MCF 10A (cell line): ENCODE measurements around the gene CEP120. TPM values are rescaled to one million over a fixed set of nuclear protein-coding genes. Genes with fewer than 3 reads are reported as not detected.

Experiments
- BruUV-seq: library from RNA; stranded (reverse); fragments of 400-500 nt; replicated peaks from 2 replicates; lab custom pipeline; 2021; lab: Mats Ljungman, UMichigan
- CTCF ChIA-PET: fragments of 300-600 bp; sonication (Branson Sonifier 250); formaldehyde crosslinking; extraction: SDS; loops from one replicate; lab custom pipeline; 2021; ENCODE audit warnings: antibody characterized with exemption, inconsistent platforms; lab: Yijun Ruan, JAX
- POLR2A ChIA-PET: fragments of 300-600, 350-650 bp; sonication (Branson Sonifier 250); formaldehyde crosslinking; extraction: SDS; loops from one replicate; lab custom pipeline; 2020; ENCODE audit warnings: antibody characterized with exemption, inconsistent platforms; lab: Yijun Ruan, JAX
- DNase-seq: peaks from one replicate; pipeline ENCODE4 v3.0.0-alpha.2; 2018; ENCODE audit not compliant: unreplicated experiment
- H3K27ac Mint-ChIP-seq: one replicate; pipeline ENCODE4 v1.8.0; 2022; ENCODE audit warnings: mild to moderate bottlenecking, low read depth, mixed read lengths; ENCODE audit not compliant: unreplicated experiment
- H3K27me3 Mint-ChIP-seq: one replicate; pipeline ENCODE4 v1.8.0; 2022; ENCODE audit warnings: mixed read lengths; ENCODE audit not compliant: insufficient read depth, unreplicated experiment
- H3K36me3 Mint-ChIP-seq: one replicate; pipeline ENCODE4 v1.8.0; 2022; ENCODE audit warnings: mild to moderate bottlenecking, moderate library complexity, mixed read lengths; ENCODE audit not compliant: insufficient read depth, unreplicated experiment
- H3K4me1 Mint-ChIP-seq: one replicate; pipeline ENCODE4 v1.8.0; 2022; ENCODE audit warnings: mixed read lengths; ENCODE audit not compliant: insufficient read depth, unreplicated experiment
- H3K4me3 Mint-ChIP-seq: one replicate; pipeline ENCODE4 v1.8.0; 2022; ENCODE audit warnings: mild to moderate bottlenecking, moderate library complexity, mixed read lengths; ENCODE audit not compliant: unreplicated experiment
- H3K9me3 Mint-ChIP-seq: one replicate; pipeline ENCODE4 v1.8.0; 2022; ENCODE audit warnings: mixed read lengths; ENCODE audit not compliant: unreplicated experiment
- CTCF ChIP-seq: fragments of 200-600 bp; IDR thresholded peaks from one replicate; pipeline ENCODE4 v1.8.0; 2022; ENCODE audit warnings: antibody characterized with exemption, mild to moderate bottlenecking; ENCODE audit not compliant: unreplicated experiment
- intact Hi-C: fragments of 100-400 bp; cut with micrococcal nuclease; formaldehyde crosslinking; loops from 2 replicates; pipeline ENCODE4 v1.14.1; 2022
- total RNA-seq: library from RNA; stranded (reverse); gene quantifications from 2 replicates; pipeline ENCODE4 v1.2.3, GENCODE V29; 2022

The CEP120 gene
- total RNA-seq, 1 experiment from 2014 or later: 54.5 TPM

GRCh38 chr5:123439709-123440108 is 16.5 kb upstream of the CEP120 start:
- CTCF ChIA-PET: interaction anchor here (1.9 kb wide), 1 partner anchor 47 kb away, joined by 5 read pairs; no protein-coding TSS in a partner anchor
- Mint-ChIP-seq H3K27ac (no peak overlapping the region), H3K4me1 (peaks cover 12% of the 10 kb centered on the region), H3K27me3 (no peaks in the 10 kb centered on the region), H3K9me3 (no peaks in the 10 kb centered on the region), H3K4me3 (no peak overlapping the region), H3K36me3 (no peaks in the 10 kb centered on the region)
- DNase-seq: no peak
- POLR2A ChIA-PET: interaction anchor here (2.4 kb wide), 1 partner anchor 17 kb away, joined by 11 read pairs; the partner anchor contains the start of gene CEP120
- intact Hi-C loops: no loop called here
- no TSS peak for BruUV-seq
- no peak for TF ChIP-seq CTCF

- H3K27me3 Mint-ChIP-seq: no peaks in the 10 kb centered on the region
- ChIA-PET POLR2A (interaction anchor here (1.0 to 1.9 kb wide), 3 partner anchors 13 to 143 kb away, joined by 4 to 6 read pairs (median 4); partner anchors contain the start of gene CEP120), CTCF (no interaction called here)
- peak; percentile 50 for DNase-seq
- peak overlapping the region; percentile 46 for H3K27ac Mint-ChIP-seq
- H3K36me3 Mint-ChIP-seq: no peaks in the 10 kb centered on the region
- H3K9me3 Mint-ChIP-seq: no peaks in the 10 kb centered on the region
- peaks cover 9% of the 10 kb centered on the region for H3K4me1 Mint-ChIP-seq
- no peak overlapping the region for H3K4me3 Mint-ChIP-seq
- no peak for TF ChIP-seq CTCF
- BruUV-seq: no TSS peak
- intact Hi-C loops: no loop called here
Measured at GRCh38 chr5:123438902-123439301, 15.7 kb upstream of the CEP120 start.

GRCh38 chr5:123438244-123438643 is 15.0 kb upstream of the CEP120 start:
- DNase-seq: no peak
- POLR2A ChIA-PET: interaction anchor here (0.5 to 1.9 kb wide), 8 partner anchors 12 to 144 kb away, joined by 3 to 6 read pairs (median 4); partner anchors contain the start of genes CEP120 and CSNK1G3
- Mint-ChIP-seq H3K36me3 (no peaks in the 10 kb centered on the region), H3K9me3 (no peaks in the 10 kb centered on the region), H3K4me1 (peaks cover 7% of the 10 kb centered on the region), H3K27me3 (no peaks in the 10 kb centered on the region), H3K27ac (peak overlapping the region; percentile 46), H3K4me3 (no peak overlapping the region)
- intact Hi-C loops: no loop called here
- no TSS peak for BruUV-seq
- no peak for TF ChIP-seq CTCF
- CTCF ChIA-PET: no interaction called here

GRCh38 chr5:123436201-123436600 is 13.0 kb upstream of the CEP120 start:
- intact Hi-C loops: no loop called here
- ChIA-PET POLR2A (interaction anchor here (0.5 to 1.3 kb wide), 3 partner anchors 13 to 91 kb away, joined by 3 to 5 read pairs (median 5); partner anchors contain the start of genes CEP120 and CSNK1G3), CTCF (interaction anchor here (0.6 kb wide), 1 partner anchor 109 kb away, joined by 3 read pairs; no protein-coding TSS in a partner anchor)
- H3K27ac Mint-ChIP-seq: no peak overlapping the region
- BruUV-seq: no TSS peak
- DNase-seq: no peak
- H3K4me1 Mint-ChIP-seq: peaks cover 7% of the 10 kb centered on the region
- H3K4me3 Mint-ChIP-seq: no peak overlapping the region
- H3K36me3 Mint-ChIP-seq: no peaks in the 10 kb centered on the region
- no peaks in the 10 kb centered on the region for H3K9me3 Mint-ChIP-seq
- no peak for TF ChIP-seq CTCF
- H3K27me3 Mint-ChIP-seq: no peaks in the 10 kb centered on the region
